Neuron (in vitro differentiated cells): ENCODE measurements around the gene KLHL18.
"Not testable (repeated sequence)": the region's sequence is repeated elsewhere in the genome, so short reads cannot be mapped to it uniquely, and the experiment has no call there.

ENCODE experiments used
- H2AFZ ChIP-seq: one replicate; pipeline ENCODE4 v1.6.1; 2013; ENCODE audit warnings: low read depth, mild to moderate bottlenecking, inconsistent platforms, low read length, moderate library complexity
- H3K27me3 ChIP-seq: one replicate; pipeline ENCODE4 v1.6.1; 2013; ENCODE audit warnings: low read length; ENCODE audit not compliant: insufficient read depth
- H3K36me3 ChIP-seq: one replicate; pipeline ENCODE4 v1.6.1; 2013; ENCODE audit warnings: low read length; ENCODE audit not compliant: insufficient read depth
- H3K4me1 ChIP-seq: one replicate; pipeline ENCODE4 v1.6.1; 2013; ENCODE audit warnings: low read length; ENCODE audit not compliant: insufficient read depth
- H3K4me3 ChIP-seq: 2 replicates; pipeline ENCODE4 v1.5.1; 2013; ENCODE audit warnings: mild to moderate bottlenecking, low read length, moderate library complexity
- H3K9me3 ChIP-seq: one replicate; pipeline ENCODE4 v1.6.1; 2013; ENCODE audit warnings: low read length

Gene KLHL18

DNA sequence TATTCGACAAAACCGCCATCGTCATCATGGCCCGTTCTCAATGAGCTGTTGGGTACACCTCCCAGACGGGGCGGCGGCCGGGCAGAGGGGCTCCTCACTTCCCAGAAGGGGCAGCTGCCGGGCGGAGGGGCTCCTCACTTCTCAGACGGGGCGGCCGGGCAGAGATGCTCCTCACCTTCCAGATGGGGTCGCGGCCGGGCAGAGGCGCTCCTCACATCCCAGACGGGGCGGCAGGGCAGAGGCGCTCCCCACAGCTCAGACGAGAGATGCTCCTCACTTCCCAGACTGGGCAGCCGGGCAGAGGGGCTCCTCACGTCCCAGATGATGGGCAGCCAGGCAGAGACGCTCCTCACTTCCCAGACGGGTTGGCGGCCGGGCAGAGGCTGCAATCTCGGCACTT, 26.5 kb downstream of the KLHL18 start:
- not testable (repeated sequence) for H3K4me3 ChIP-seq, H3K27me3 ChIP-seq, H3K36me3 ChIP-seq, H3K4me1 ChIP-seq, H3K9me3 ChIP-seq, H2AFZ ChIP-seq

DNA sequence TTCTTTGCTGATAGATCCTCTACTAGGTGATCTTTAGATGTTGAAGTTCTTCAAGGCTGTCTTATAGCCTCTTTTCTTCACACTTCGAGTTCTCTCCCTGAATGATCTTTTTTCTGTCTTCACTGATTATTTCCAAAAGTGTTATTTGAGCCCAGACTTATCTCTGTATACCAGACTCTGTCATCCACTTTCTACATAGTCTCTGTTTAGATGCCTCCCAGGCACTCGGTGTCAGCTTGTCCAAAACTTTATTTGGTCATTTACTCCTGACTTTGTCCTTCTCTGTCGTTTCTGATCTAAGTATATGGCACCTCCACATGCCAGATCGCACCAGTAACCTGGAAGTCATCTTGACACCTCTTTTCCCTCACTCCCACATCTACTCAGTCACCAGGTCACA, 27.6 kb downstream of the KLHL18 start:
- Histone ChIP-seq H3K9me3 (peaks cover 6% of the 10 kb centered on the region), H2AFZ (no peak overlapping the region), H3K4me1 (no peaks in the 10 kb centered on the region), H3K36me3 (peaks cover 3% of the 10 kb centered on the region), H3K27me3 (no peaks in the 10 kb centered on the region), H3K4me3 (no peak overlapping the region)

DNA sequence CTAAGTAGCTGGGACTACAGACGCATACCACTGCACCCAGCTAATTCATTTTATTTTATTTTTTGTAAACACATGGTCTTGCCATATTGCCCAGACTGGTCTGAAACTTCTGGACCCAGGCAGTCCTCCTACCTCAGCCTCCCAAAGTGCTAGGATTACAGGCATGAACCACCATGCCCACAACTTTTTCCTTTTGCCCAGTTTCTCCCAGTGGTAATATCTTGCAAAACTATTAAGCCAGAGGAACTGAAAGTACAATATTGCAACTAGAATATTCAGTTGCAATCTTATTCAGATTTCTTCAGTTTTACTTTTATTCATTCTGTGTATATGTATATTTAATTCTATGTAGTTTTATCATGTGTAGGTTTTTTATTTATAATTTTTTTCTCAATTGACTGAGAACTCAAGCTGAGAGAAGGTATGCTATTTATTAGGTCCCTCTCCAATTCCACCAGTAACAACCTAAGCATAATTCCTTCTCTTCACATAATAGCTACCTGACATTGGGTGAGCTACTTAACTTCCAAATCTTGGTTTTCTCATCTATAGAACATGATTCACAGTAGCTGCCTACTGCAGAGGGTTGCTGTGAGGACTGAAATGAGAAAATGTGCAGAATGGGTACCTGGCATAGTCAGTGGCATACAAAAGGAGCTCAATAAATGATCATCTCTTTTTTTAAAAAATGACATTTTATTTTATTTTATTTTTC, 30.8 kb downstream of the KLHL18 start:
- Histone ChIP-seq H3K36me3 (peaks cover 1% of the 10 kb centered on the region), H3K27me3 (no peaks in the 10 kb centered on the region), H3K4me3 (no peak overlapping the region)

DNA sequence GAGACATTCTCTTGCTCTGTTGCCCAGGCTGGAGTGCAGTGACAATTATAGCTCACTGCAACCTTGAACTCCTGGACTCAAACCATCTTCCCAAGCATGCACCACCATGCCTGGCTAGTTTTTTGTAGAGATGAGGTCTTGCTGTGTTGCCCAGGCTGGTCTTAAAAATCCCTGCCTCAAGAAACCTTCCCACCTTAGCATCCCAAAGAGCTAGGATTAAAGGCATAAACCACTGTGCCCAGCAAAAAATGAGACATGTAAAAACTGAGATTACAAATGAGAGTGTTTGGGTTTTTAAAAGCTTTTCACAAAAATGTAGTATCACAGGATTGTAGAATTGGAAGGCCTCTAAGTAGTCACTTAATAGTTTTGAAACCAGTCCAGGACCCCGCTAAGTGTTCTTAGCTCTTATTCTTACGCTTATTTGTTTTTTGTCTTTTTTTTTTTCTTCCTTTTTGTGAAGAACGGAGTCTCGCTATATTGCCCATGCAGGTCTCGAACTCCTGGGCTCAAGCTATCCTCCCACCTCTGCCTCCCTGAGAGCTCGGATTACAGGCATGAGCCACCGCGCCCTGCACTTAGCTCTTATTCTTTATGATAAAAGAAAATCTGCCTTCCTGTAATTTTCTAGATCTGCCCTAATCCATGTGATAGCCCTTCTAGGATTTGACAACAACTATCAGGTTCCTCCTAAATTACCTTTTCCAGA, 31.5 kb downstream of the KLHL18 start:
- no peaks in the 10 kb centered on the region for H3K27me3 ChIP-seq
- peaks cover 5% of the 10 kb centered on the region for H3K9me3 ChIP-seq
- no peaks in the 10 kb centered on the region for H3K4me1 ChIP-seq
- H2AFZ ChIP-seq = no peak overlapping the region
- no peak overlapping the region for H3K4me3 ChIP-seq
- H3K36me3 ChIP-seq = peaks cover 1% of the 10 kb centered on the region

More for the DNA sequence above, 30.8 kb downstream of the KLHL18 start:
- no peaks in the 10 kb centered on the region for H3K4me1 ChIP-seq
- H3K9me3 ChIP-seq = peaks cover 5% of the 10 kb centered on the region
- no peak overlapping the region for H2AFZ ChIP-seq

DNA sequence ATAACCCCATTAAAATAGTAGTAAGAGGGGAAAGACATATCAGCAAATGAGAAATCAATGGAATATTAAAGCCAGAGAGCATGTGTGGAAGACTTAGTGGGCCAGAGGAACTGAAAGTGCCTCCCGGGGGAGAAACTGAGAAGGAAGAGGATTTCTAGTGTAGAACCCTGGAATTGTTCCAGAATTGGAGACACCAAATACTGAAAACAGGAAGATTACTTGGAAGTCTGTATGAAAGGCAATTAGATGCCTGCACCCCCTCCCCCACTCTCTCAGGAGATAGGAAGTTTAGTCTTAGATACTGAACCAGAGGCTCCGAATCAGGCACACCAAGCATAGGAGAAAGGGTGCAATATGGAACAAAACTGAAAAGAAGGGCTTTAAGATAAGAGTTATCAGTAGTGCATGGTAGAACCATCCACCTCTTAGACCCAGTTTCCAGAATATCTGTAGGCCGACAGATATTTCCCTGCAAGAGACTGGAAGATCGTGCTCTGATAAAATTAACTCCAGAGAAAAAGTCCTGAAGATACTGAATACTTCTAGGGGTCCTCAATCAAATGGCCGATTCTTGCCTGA, 32.4 kb downstream of the KLHL18 start:
- H3K9me3 ChIP-seq = peaks cover 3% of the 10 kb centered on the region
- H3K27me3 ChIP-seq = no peaks in the 10 kb centered on the region
- H2AFZ ChIP-seq = no peak overlapping the region
- peaks cover 4% of the 10 kb centered on the region for H3K36me3 ChIP-seq
- no peak overlapping the region for H3K4me3 ChIP-seq
- no peaks in the 10 kb centered on the region for H3K4me1 ChIP-seq

DNA sequence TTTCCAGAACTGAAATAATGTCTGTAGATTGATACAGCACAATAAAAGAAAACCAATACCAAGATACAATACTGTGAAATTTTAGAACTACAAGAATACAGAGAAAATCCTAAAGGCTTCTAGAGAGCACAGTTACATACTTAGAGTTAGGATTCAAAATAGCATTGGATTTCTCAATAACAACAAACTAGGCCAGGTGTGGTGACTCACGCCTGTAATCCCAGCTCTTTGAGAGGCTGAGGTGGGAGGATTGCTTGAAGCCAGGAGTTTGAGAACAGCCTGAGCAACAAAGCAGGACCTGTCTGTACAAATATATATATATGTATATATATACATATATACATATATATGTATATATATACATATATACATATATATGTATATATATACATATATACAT, 33.4 kb downstream of the KLHL18 start:
- peaks cover 13% of the 10 kb centered on the region for H3K36me3 ChIP-seq
- not testable (repeated sequence) for H2AFZ ChIP-seq, H3K9me3 ChIP-seq, H3K27me3 ChIP-seq, H3K4me1 ChIP-seq, H3K4me3 ChIP-seq

DNA sequence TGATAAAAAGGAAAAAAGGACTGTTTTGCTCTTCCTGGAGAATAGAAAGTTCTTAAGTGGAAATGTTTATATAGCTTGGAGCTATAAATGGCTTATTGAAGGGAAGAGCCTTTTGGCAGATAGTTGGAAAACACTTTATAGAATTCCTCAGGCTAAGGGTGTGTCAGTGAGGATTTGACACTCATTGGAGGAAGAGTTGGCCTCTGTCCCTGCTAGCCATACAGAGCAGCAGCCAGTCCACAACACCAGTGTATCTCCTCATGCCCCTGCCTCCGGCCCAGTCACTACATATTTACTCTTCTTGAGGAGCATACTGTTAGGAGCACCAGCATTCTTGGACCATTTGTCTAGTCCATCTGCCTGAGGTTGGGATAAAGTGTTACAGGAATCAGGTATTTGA, 36.2 kb downstream of the KLHL18 start:
- H3K9me3 ChIP-seq = no peaks in the 10 kb centered on the region
- H2AFZ ChIP-seq = no peak overlapping the region
- peaks cover 33% of the 10 kb centered on the region for H3K36me3 ChIP-seq
- no peak overlapping the region for H3K4me3 ChIP-seq
- no peaks in the 10 kb centered on the region for H3K4me1 ChIP-seq
- H3K27me3 ChIP-seq = no peaks in the 10 kb centered on the region

DNA sequence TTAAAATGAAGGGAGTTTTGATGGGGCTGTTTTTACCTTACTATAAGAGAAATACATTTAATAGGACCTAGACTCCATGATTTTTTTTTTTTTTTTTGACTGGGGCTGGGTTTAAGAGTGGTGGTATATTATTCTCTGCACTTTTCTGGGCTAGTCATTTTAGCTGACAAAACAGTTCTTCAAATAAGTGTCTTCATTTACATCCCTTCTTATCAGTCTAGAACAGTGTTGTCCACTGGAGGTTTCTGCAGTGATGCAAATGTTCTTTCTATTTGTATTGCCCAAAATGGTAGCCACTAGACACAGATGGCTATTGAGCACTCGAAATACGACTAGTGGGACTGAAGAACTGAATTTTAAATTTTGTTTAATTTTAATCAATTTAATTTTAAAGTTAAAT, 37.2 kb downstream of the KLHL18 start:
- H2AFZ ChIP-seq = no peak overlapping the region
- H3K27me3 ChIP-seq = no peaks in the 10 kb centered on the region

DNA sequence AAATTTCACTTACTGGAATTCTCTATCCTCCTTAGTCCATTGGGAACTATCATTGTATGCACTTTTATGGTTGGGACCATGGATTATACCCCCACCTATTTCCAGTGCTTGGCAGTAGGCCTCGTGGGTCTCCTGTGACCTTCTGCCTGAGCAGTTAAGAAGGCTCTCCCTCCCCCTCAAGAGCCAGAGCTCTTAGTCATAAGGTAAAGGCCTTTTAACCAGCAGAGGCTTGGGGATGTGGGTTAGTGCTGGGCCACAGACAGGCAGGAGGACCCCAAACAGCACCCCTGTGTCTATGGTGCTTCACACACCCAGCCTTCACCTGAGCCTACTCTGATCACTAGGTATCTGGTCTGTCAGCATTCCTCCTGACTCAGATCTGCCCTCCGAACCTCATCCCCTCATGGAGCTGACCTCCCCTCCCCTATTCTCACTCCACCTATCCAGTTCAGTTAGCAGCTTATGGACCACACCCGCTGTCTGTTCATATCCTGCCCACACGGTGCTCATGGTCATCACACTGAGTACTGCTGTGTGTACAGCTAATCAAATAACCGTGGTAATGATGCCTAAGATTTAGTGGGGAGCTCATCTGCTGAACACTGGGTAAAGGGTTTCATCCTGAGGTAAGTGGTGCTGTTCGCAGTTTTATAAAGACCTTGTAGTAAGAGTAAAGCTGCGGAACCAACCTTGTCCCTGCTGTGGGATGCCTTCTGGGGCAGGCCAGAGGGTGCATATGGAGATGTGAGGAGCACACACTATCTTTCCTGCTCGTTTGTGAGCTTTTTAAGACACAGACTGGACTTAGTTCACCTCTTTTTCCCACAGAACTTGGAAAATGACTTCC, 40.9 kb downstream of the KLHL18 start:
- peaks cover 53% of the 10 kb centered on the region for H3K36me3 ChIP-seq
- H3K27me3 ChIP-seq = no peaks in the 10 kb centered on the region
- H3K9me3 ChIP-seq = no peaks in the 10 kb centered on the region
- no peak overlapping the region for H2AFZ ChIP-seq
- no peaks in the 10 kb centered on the region for H3K4me1 ChIP-seq
- H3K4me3 ChIP-seq = no peak overlapping the region

More for the DNA sequence above, 37.2 kb downstream of the KLHL18 start:
- Histone ChIP-seq H3K4me3 (no peak overlapping the region), H3K9me3 (no peaks in the 10 kb centered on the region), H3K4me1 (no peaks in the 10 kb centered on the region), H3K36me3 (peaks cover 39% of the 10 kb centered on the region)

DNA sequence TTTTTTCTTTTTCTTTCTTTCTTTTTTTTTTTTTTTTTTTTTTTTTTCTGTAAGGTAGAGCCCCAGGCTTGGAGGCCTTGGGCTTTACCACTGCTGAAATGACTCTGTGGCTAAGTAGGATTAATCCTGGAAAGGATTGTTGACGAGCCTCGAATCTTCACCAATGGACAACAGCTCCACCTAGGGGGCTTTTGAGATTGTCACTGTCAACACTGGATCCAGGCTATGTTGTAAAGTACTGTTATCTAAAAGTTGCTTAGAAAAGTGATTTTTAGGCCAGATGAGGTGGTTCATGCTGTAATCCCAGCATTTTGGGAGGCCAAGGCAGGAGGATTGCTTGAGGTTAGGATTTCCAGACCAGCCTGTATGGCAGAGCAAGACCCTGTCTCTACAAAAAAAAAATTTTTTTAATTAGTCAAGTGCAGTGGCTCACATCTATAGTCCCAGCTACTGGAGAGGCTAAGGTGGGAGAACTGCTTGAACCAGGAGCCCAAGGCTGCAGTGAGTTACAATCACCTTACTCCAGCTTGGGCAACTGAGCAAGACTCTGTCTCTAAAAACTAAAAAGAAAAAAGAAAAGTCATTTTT, 41.6 kb downstream of the KLHL18 start:
- H3K27me3 ChIP-seq = no peaks in the 10 kb centered on the region
- no peaks in the 10 kb centered on the region for H3K9me3 ChIP-seq
- H3K36me3 ChIP-seq = peaks cover 56% of the 10 kb centered on the region
- H3K4me1 ChIP-seq = no peaks in the 10 kb centered on the region
- H2AFZ ChIP-seq = no peak overlapping the region
- H3K4me3 ChIP-seq = no peak overlapping the region

DNA sequence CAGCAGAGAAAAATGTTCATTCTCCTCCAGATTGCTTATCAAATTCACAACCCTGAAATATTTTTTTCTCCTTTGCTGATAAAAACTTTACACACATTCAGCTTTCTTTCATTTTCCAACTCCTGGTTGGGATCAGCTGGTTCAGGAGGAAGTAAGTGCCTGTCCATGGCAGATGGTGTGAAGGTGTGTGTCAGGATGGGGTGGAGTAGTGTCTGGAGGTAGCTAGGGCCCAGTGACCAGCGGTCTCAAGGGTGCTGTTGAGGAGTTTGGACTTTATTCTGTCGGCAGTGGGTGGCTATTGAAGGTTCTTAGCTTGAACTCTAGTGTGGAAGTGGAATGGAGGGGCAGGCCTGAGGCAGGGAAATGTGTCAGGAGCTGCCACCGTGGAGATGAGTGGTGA, 51.2 kb downstream of the KLHL18 start:
- Histone ChIP-seq H3K9me3 (peaks cover 2% of the 10 kb centered on the region), H3K4me1 (no peaks in the 10 kb centered on the region), H3K27me3 (no peaks in the 10 kb centered on the region), H3K36me3 (peaks cover 79% of the 10 kb centered on the region), H3K4me3 (no peak overlapping the region), H2AFZ (no peak overlapping the region)

DNA sequence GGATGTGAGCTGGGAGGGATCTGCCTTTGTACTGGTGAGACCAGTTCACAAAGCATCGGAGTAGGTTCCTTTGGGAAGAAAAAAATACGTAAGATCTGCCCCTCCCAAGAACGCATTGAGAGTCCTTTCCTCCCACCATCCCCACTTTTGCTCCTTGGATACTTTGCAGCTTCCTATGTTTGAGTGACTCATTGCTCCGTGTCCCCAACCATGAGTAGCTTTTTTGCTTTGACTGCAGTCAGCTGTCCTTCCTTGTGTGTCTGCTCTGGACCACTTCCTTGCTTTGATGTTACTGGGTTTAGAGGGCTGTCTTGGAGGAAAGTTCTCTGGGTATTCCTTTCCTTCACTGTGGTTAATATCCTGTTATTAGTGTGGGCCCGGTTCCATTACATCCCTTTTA, 54.9 kb downstream of the KLHL18 start:
- H3K36me3 ChIP-seq = peaks cover 77% of the 10 kb centered on the region
- H3K4me3 ChIP-seq = no peak overlapping the region
- H3K9me3 ChIP-seq = no peaks in the 10 kb centered on the region
- H3K4me1 ChIP-seq = no peaks in the 10 kb centered on the region
- H2AFZ ChIP-seq = no peak overlapping the region
- H3K27me3 ChIP-seq = no peaks in the 10 kb centered on the region
